BLaER1 treated with 17β-estradiol and CSF1 and Interleukin-3, amounts not matched to agents 10 nM and 100 nM (cell line): ENCODE data around the gene TNRC6C.
"Not testable (repeated sequence)": the region's sequence is repeated elsewhere in the genome, so short reads cannot be mapped to it uniquely, and the experiment has no call there.

Source experiments
- H3K27ac ChIP-seq, 11 experiments: shearing (Covaris generic); formaldehyde crosslinking; 2 replicates each; pipeline ENCODE4 v1.8.1; 2022
- H3K27me3 ChIP-seq, 11 experiments: shearing (Covaris generic); formaldehyde crosslinking; 2 replicates each; pipeline ENCODE4 v1.8.1; 2022
- H3K36me3 ChIP-seq, 11 experiments: shearing (Covaris generic); formaldehyde crosslinking; 2 replicates each; pipeline ENCODE4 v1.8.1; 2022
- H3K4me1 ChIP-seq, 10 experiments: shearing (Covaris generic); formaldehyde crosslinking; 2 replicates each; pipeline ENCODE4 v1.8.1; 2022
- H3K4me2 ChIP-seq, 11 experiments: shearing (Covaris generic); formaldehyde crosslinking; 2 replicates each; pipeline ENCODE4 v1.8.1; 2022
- H3K4me3 ChIP-seq, 10 experiments: shearing (Covaris generic); formaldehyde crosslinking; 2 replicates each; pipeline ENCODE4 v1.8.1; 2022
- H3K9ac ChIP-seq, 11 experiments: shearing (Covaris generic); formaldehyde crosslinking; 2 replicates each; pipeline ENCODE4 v1.8.1; 2022
- H3K9me3 ChIP-seq, 11 experiments: shearing (Covaris generic); formaldehyde crosslinking; replicated peaks in 1 of 11; 2 replicates each; pipeline ENCODE4 v1.8.1; 2022
- H4K20me1 ChIP-seq, 11 experiments: shearing (Covaris generic); formaldehyde crosslinking; 2 replicates each; pipeline ENCODE4 v1.8.1; 2022
- Cebpa-rat ChIP-seq, 11 experiments: shearing (Covaris generic); IDR thresholded peaks; 2 replicates each; pipeline ENCODE4 v1.8.1; 2022

Gene TNRC6C

GRCh38 chr17:78058581-78058980, 100.1 kb downstream of the TNRC6C start:
- Histone ChIP-seq H3K4me3 (no peak overlapping the region), H3K27me3 (no peaks in the 10 kb centered on the region), H3K9ac (no peak overlapping the region), H3K9me3 (peaks cover 0 to 23% (median 0%) of the 10 kb centered on the region in 11 experiments; a peak in 6 of 22 replicates), H3K4me1 (peaks cover 0 to 8% (median 4%) of the 10 kb centered on the region in 10 experiments; a peak in 7 of 20 replicates), H3K4me2 (no peak overlapping the region), H4K20me1 (no peaks in the 10 kb centered on the region), H3K27ac (no peak overlapping the region), H3K36me3 (peaks cover 8 to 25% (median 15%) of the 10 kb centered on the region in 11 experiments; a peak in 19 of 22 replicates)
- no peak for TF ChIP-seq Cebpa-rat (IDR thresholded peaks at IDR 0.05)

DNA sequence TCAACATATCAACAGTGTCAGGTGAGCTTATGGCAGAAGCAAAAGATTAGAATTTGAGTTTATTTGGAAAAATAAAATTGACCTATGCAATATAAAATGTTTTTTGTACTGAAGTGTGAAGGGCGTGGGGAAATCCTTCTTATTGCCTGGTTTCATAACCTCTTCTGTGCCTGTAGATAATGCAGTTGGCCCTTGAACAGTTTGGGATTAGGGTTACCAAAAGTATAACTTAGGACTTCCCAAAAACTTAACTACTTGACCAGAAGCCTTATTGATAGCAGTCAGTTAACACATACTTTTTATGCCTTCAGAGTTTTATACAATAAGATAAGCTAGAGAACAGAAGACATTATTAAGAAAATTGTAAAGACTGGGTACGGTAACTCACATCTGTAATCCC, 104.1 kb downstream of the TNRC6C start:
- Histone ChIP-seq H3K27ac (no peak overlapping the region), H3K4me1 (peaks cover 0 to 3% (median 0%) of the 10 kb centered on the region in 10 experiments; a peak in 1 of 20 replicates), H3K4me2 (no peak overlapping the region), H3K27me3 (no peaks in the 10 kb centered on the region), H3K36me3 (peaks cover 0 to 37% (median 17%) of the 10 kb centered on the region in 11 experiments; a peak in 18 of 22 replicates), H3K9ac (no peak overlapping the region), H3K4me3 (no peak overlapping the region), H4K20me1 (no peaks in the 10 kb centered on the region), H3K9me3 (no peaks in the 10 kb centered on the region)
- no peak for TF ChIP-seq Cebpa-rat (IDR thresholded peaks at IDR 0.05)

DNA sequence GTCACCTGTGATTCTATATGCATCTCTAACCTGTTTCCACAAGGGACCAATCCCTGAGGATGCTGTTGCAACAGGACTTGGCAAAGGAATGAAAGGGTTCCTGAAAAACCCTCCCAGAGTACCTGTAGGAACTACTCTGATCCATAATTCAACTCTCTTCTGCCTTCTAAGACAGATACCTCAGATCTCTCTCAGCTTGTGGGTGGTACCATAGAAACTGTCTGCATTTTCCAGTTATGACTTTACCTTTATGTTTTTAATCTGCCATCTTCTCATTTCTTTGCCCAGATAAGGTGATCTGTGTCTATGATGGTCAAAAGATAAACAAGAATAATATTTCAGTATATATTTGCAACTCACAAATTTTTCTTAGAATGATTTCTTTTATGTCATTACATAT, 105.0 kb downstream of the TNRC6C start:
- no peaks in the 10 kb centered on the region for H3K9me3 ChIP-seq
- no peak overlapping the region for H3K9ac ChIP-seq
- H3K27ac ChIP-seq: no peak overlapping the region
- H3K36me3 ChIP-seq: peaks cover 0 to 46% (median 23%) of the 10 kb centered on the region in 11 experiments; a peak in 19 of 22 replicates
- no peak overlapping the region for H3K4me3 ChIP-seq
- no peak overlapping the region for H3K4me2 ChIP-seq
- H3K27me3 ChIP-seq: no peaks in the 10 kb centered on the region
- TF ChIP-seq Cebpa-rat (IDR thresholded peaks at IDR 0.05): no peak
- H4K20me1 ChIP-seq: no peaks in the 10 kb centered on the region
- H3K4me1 ChIP-seq: peaks cover 0 to 6% (median 3%) of the 10 kb centered on the region in 10 experiments; a peak in 8 of 20 replicates

DNA sequence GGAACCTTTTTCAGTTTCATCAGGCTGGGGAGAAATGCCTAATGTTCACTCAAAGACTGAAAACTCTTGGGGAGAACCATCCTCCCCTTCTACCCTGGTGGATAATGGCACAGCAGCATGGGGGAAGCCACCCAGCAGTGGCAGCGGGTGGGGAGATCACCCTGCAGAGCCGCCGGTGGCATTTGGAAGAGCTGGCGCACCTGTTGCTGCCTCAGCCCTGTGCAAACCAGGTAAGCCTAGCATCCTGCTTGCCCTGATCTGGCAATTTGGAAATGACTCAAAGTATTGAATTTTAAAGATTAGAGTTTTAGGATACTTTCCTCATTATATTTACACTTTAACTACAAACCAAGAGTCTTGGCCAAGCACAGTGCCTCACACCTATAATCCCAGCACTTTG, 106.2 kb downstream of the TNRC6C start:
- Histone ChIP-seq H3K27me3 (no peaks in the 10 kb centered on the region), H3K36me3 (peaks cover 0 to 55% (median 33%) of the 10 kb centered on the region in 11 experiments; a peak in 19 of 22 replicates), H3K27ac (no peak overlapping the region), H3K9me3 (no peaks in the 10 kb centered on the region), H3K4me1 (peaks cover 0 to 12% (median 3%) of the 10 kb centered on the region in 10 experiments; a peak in 7 of 20 replicates), H3K9ac (no peak overlapping the region), H3K4me2 (no peak overlapping the region), H4K20me1 (no peaks in the 10 kb centered on the region), H3K4me3 (no peak overlapping the region)
- no peak for TF ChIP-seq Cebpa-rat (IDR thresholded peaks at IDR 0.05)

- peaks cover 14 to 78% (median 52%) of the 10 kb centered on the region in 11 experiments; a peak in 21 of 22 replicates for H3K36me3 ChIP-seq
- not testable (repeated sequence) for H3K9me3 ChIP-seq, H3K4me3 ChIP-seq, H3K4me2 ChIP-seq, H4K20me1 ChIP-seq, H3K27me3 ChIP-seq, H3K9ac ChIP-seq, H3K27ac ChIP-seq
- peaks cover 0 to 12% (median 3%) of the 10 kb centered on the region in 10 experiments; a peak in 7 of 20 replicates for H3K4me1 ChIP-seq
These were observed 108.5 kb downstream of the TNRC6C start for GRCh38 chr17:78066976-78067375.

- Histone ChIP-seq H3K9me3 (no peaks in the 10 kb centered on the region), H3K4me3 (no peak overlapping the region), H3K27me3 (no peaks in the 10 kb centered on the region), H3K9ac (no peak overlapping the region), H3K4me1 (peaks cover 0 to 12% (median 3%) of the 10 kb centered on the region in 10 experiments; a peak in 7 of 20 replicates), H3K36me3 (peaks cover 40 to 97% (median 75%) of the 10 kb centered on the region in 11 experiments), H3K27ac (no peak overlapping the region), H4K20me1 (no peaks in the 10 kb centered on the region; a peak in 1 of 22 replicates), H3K4me2 (no peak overlapping the region)
- TF ChIP-seq Cebpa-rat (IDR thresholded peaks at IDR 0.05): no peak
These were observed 111.2 kb downstream of the TNRC6C start for GRCh38 chr17:78069695-78070094.

- Histone ChIP-seq H4K20me1 (no peaks in the 10 kb centered on the region; a peak in 2 of 22 replicates), H3K9ac (no peak overlapping the region), H3K36me3 (peaks cover 67 to 98% (median 91%) of the 10 kb centered on the region in 11 experiments), H3K27me3 (no peaks in the 10 kb centered on the region), H3K4me1 (peaks cover 0 to 12% (median 3%) of the 10 kb centered on the region in 10 experiments; a peak in 7 of 20 replicates), H3K9me3 (no peaks in the 10 kb centered on the region), H3K4me2 (no peak overlapping the region), H3K27ac (no peak overlapping the region), H3K4me3 (no peak overlapping the region)
- TF ChIP-seq Cebpa-rat (IDR thresholded peaks at IDR 0.05): no peak
These were observed 114.5 kb downstream of the TNRC6C start for GRCh38 chr17:78072961-78073360.

GRCh38 chr17:78075011-78075410, 116.5 kb downstream of the TNRC6C start:
- no peak overlapping the region for H3K9ac ChIP-seq
- H3K4me1 ChIP-seq: no peaks in the 10 kb centered on the region
- no peak for TF ChIP-seq Cebpa-rat (IDR thresholded peaks at IDR 0.05)
- H3K36me3 ChIP-seq: peaks cover 77 to 99% (median 91%) of the 10 kb centered on the region in 11 experiments
- H3K4me3 ChIP-seq: no peak overlapping the region
- no peak overlapping the region for H3K4me2 ChIP-seq
- H3K9me3 ChIP-seq: no peaks in the 10 kb centered on the region
- no peaks in the 10 kb centered on the region; a peak in 2 of 22 replicates for H4K20me1 ChIP-seq
- no peaks in the 10 kb centered on the region for H3K27me3 ChIP-seq
- H3K27ac ChIP-seq: no peak overlapping the region

- peaks cover 77 to 100% (median 96%) of the 10 kb centered on the region in 11 experiments for H3K36me3 ChIP-seq
These were observed 117.0 kb downstream of the TNRC6C start for GRCh38 chr17:78075545-78075944.

DNA sequence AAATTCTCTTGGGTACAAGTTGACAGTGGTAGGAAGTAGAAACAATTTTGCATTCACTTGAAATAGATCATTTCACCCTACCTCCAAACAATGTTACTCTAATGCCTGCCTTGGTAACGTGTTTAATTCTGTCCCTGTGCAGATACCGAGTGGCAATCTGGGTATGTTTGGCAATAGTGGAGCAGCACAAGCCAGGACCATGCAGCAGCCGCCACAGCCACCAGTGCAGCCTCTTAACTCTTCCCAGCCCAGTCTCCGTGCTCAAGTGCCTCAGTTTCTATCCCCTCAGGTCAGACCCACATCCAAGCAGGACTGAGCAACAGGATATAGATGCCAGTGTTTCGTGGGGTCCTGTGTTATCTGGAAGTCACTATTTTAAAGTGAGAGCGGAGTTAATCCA, 120.8 kb downstream of the TNRC6C start:
- H3K9ac ChIP-seq: no peak overlapping the region
- no peak for TF ChIP-seq Cebpa-rat (IDR thresholded peaks at IDR 0.05)
- no peak overlapping the region for H3K4me2 ChIP-seq
- H4K20me1 ChIP-seq: no peaks in the 10 kb centered on the region; a peak in 2 of 22 replicates
- H3K27me3 ChIP-seq: no peaks in the 10 kb centered on the region
- H3K9me3 ChIP-seq: no peaks in the 10 kb centered on the region
- H3K4me3 ChIP-seq: no peak overlapping the region
- H3K4me1 ChIP-seq: peaks cover 0 to 13% (median 6%) of the 10 kb centered on the region in 10 experiments; a peak in 8 of 20 replicates
- no peak overlapping the region for H3K27ac ChIP-seq
- peaks cover 45 to 92% (median 68%) of the 10 kb centered on the region in 11 experiments for H3K36me3 ChIP-seq

More at GRCh38 chr17:78075545-78075944, 117.0 kb downstream of the TNRC6C start:
- Histone ChIP-seq H4K20me1 (no peaks in the 10 kb centered on the region; a peak in 2 of 22 replicates), H3K4me1 (no peaks in the 10 kb centered on the region), H3K27me3 (no peaks in the 10 kb centered on the region), H3K9me3 (no peaks in the 10 kb centered on the region), H3K4me3 (no peak overlapping the region), H3K27ac (no peak overlapping the region), H3K9ac (no peak overlapping the region), H3K4me2 (no peak overlapping the region)
- TF ChIP-seq Cebpa-rat (IDR thresholded peaks at IDR 0.05): no peak
